Airway epithelial cell (primary cell): Measurements from ENCODE around the gene SPATA22. TPM values are rescaled to one million over a fixed set of nuclear protein-coding genes. Genes with fewer than 3 reads are reported as not detected.

Experiments
- total RNA-seq: library from RNA; depleted of rRNA; stranded (reverse); fragments of >200 nt; gene quantifications from 2 replicates; pipeline ENCODE4 v1.2.3, GENCODE V29; 2015

SPATA22 gene, protein sequence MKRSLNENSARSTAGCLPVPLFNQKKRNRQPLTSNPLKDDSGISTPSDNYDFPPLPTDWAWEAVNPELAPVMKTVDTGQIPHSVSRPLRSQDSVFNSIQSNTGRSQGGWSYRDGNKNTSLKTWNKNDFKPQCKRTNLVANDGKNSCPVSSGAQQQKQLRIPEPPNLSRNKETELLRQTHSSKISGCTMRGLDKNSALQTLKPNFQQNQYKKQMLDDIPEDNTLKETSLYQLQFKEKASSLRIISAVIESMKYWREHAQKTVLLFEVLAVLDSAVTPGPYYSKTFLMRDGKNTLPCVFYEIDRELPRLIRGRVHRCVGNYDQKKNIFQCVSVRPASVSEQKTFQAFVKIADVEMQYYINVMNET
- total RNA-seq = not detected in 2 replicates

DNA sequence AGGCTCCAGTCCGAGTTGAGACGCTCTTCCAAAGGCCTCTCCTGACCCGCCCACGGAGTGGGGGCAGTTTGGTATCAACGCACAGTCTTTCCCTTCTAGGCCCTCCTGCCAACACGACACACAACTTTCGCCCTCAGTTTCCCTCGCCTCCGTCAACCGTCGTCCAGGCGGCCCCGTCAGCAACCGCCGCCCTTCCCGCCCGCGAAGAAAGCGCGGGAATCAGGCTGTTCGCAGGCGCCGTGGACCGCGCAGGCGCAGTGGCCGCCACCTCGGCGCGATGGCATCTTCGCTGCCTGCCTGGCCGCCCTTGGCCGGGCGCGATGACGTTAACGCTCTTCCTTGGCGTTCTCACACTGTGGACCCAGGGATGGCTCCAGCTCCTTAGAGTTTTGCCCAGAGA, at the start of gene SPATA22:
Gene SPATA22, minus strand, starts transcription at position 221 of the 400 bp plus-strand sequence. CDS start 2,494 bp downstream, outside the sequence.

DNA sequence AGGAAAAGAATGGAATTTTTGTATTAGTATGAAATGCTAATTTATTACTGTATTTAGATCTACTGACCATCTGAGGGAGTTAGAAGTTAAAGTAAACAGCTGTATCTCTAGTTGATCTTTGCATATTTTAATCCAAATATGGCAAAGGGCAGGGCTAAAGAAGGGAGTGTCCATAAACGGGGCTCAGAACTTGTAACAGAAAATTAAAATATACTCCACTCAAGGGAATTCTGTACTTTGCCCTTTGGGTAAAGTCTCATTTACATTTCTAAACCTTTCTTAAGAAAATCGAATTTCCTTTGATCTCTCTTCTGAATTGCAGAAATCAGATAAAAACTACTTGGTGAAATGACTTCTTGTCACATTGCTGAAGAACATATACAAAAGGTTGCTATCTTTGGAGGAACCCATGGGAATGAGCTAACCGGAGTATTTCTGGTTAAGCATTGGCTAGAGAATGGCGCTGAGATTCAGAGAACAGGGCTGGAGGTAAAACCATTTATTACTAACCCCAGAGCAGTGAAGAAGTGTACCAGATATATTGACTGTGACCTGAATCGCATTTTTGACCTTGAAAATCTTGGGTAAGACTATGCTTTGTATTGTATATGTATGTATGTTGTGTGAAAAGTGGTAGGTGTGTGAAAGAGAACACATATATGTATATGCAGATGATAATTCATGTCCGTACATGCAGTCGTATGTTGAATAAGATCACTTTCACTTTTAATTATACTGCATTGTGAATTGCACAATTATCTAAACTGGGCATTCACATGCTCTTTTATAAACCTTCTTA, 4.4 kb upstream of the SPATA22 start, which contains the start of gene ASPA:
Gene ASPA, plus strand, starts transcription at position 186 of the 799 bp plus-strand sequence. Its CDS starts 163 bp downstream, at position 349.

DNA sequence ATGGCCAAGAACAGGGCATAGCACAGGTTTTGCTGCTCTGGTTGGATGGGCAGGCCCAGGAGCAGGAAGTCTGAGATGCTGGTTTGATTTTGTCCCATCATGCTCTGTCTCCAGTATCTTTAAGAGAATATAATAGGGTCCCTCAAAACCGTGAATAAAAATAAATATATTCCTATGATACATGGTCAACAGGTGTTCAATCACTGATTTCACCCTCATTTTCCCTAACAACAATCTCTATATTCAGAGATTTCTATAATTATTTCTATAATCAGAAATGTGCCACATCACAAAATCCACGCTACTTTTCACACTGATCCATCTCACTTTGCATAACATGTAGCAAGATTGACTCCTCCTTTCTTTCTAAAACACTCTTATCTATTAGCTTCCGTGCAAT, 37.9 kb downstream of the SPATA22 start, which contains the start of gene OR1E2:
Gene OR1E2, minus strand, starts transcription at position 101 of the 400 bp plus-strand sequence. Its CDS starts 0 bp downstream, at position 101.

DNA sequence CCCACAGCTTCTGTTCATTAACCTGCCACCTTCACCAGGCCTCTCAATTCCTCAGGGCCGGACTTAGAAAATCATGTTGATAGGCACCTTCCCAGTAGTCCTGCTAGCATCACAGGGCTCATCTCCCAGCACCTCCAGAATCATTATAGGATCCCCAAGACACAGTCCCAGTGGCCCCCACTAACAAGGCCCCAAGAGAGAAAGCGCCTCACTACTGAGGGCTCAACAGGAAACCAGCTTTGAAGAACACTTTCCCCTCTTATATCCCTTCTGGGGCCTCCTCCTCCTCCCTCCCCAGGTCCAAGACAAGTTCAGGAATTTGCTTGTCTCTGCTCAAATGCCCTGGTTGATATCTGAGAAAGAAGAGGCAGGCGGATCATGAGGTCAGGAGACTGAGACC, 60.5 kb downstream of the SPATA22 start, which contains the start of gene OR3A3:
Gene OR3A3, plus strand, starts transcription at position 301 of the 400 bp plus-strand sequence.

DNA sequence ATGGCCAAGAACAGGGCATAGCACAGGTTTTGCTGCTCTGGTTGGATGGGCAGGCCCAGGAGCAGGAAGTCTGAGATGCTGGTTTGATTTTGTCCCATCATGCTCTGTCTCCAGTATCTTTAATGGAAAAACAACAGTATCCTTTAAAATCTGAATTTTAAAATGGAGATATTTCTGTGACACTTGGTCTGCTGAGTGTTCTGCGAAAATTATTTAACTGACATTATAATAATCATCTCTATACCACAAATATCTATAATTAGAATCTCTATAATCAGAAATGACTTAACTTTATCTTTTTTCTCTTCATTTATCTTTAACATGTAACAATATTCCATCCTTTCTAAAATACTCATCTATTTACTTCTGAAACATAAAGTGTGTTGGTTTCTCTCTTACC, 73.3 kb downstream of the SPATA22 start, which contains the start of gene OR1E1:
Gene OR1E1, minus strand, starts transcription at position 101 of the 400 bp plus-strand sequence. Its CDS starts 0 bp downstream, at position 101.

Other genes with a start within 250 kb of the SPATA22 start
- not detected in 2 replicates for gene OR3A1, start 173.5 kb downstream of the SPATA22 start, total RNA-seq
- gene OR3A2, start 85.5 kb downstream of the SPATA22 start, total RNA-seq = not detected in 2 replicates
- not detected in 2 replicates for gene OR1E1, start 73.4 kb downstream of the SPATA22 start, total RNA-seq
- not detected in 2 replicates for gene OR3A3, start 60.4 kb downstream of the SPATA22 start, total RNA-seq
- not detected in 2 replicates for gene OR1E2, start 38.0 kb downstream of the SPATA22 start, total RNA-seq
- not detected in 2 replicates for gene ASPA, start 4.2 kb upstream of the SPATA22 start, total RNA-seq
- gene TRPV3, start 86.0 kb upstream of the SPATA22 start, total RNA-seq = 2.0 and 4.9 TPM in 2 replicates
- gene TRPV1, start 137.6 kb upstream of the SPATA22 start, total RNA-seq = 0.46 and 1.5 TPM in 2 replicates
- 13.9 and 17.6 TPM in 2 replicates for gene SHPK, start 164.4 kb upstream of the SPATA22 start, total RNA-seq
- 8.1 and 14.3 TPM in 2 replicates for gene CTNS, start 164.9 kb upstream of the SPATA22 start, total RNA-seq
- gene TAX1BP3, start 196.8 kb upstream of the SPATA22 start, total RNA-seq = 308 and 355 TPM in 2 replicates
- gene EMC6, start 197.0 kb upstream of the SPATA22 start, total RNA-seq = 17.0 and 33.9 TPM in 2 replicates
- gene P2RX5, start 224.3 kb upstream of the SPATA22 start, total RNA-seq = 0.09 and 0.35 TPM in 2 replicates